DLD1 (cell line): ENCODE measurements around the gene CXCL1.

Experiments
- in situ Hi-C: cut with HindIII; loops from 2 replicates; pipeline ENCODE4 v1.10.0; 2017; ENCODE audit warnings: low sequenced_read_pairs

The CXCL1 gene

DNA sequence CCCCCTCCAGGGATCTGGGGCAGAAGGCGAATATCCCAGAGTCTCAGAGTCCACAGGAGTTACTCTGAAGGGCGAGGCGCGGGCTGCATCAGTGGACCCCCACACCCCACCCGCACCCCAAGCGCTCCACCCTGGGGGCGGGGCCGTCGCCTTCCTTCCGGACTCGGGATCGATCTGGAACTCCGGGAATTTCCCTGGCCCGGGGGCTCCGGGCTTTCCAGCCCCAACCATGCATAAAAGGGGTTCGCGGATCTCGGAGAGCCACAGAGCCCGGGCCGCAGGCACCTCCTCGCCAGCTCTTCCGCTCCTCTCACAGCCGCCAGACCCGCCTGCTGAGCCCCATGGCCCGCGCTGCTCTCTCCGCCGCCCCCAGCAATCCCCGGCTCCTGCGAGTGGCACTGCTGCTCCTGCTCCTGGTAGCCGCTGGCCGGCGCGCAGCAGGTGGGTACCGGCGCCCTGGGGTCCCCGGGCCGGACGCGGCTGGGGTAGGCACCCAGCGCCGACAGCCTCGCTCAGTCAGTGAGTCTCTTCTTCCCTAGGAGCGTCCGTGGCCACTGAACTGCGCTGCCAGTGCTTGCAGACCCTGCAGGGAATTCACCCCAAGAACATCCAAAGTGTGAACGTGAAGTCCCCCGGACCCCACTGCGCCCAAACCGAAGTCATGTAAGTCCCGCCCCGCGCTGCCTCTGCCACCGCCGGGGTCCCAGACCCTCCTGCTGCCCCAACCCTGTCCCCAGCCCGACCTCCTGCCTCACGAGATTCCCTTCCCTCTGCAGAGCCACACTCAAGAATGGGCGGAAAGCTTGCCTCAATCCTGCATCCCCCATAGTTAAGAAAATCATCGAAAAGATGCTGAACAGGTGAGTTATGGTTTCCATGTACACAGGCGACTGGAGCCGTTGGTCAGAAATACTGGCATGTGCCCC is at the start of gene CXCL1:
TSS of gene CXCL1 (plus strand) at position 264 of the 926 bp plus-strand sequence. CDS start at position 342, 78 bp downstream.
- in situ Hi-C loops: loop anchor here (10.0 kb wide), 1 partner anchor 205 kb away; no protein-coding TSS in a partner anchor

DNA sequence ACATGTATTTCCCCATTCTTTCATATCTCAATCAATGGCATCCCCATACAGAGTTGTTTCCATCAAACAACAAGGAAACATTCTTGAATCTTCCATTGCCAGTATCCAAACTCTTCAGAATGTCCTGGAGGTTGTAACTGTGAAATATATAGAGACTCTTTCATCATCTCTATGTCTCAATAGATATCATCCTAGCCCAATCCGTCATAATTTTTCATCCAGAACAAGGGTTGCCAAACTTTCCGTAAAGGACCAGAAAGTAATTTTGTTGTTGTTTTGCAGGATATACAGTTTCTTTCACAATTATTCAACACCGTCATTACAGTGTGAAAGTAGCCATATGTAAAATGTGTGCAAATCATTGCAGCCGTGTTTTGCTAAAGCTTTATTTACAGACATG is 47.9 kb upstream of the CXCL1 start:
- in situ Hi-C loops: no loop called here

DNA sequence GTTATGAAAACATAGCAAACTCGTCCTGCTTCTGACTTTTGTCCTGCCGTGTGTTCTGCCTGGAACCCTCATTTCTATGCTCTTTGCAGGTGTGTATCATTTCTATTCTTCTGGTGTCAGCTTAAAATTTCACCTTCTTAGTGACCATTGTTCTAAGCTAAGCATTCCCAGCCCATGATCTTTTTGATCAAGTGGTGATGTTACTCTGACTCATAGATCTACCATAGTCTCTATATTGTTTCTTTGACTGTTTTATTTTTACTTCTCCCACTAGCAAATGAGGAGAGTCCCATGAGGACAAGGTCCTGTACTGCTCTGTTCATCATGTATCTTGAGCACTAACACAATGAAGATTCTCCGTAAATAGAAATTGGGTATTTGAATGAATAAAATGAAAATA is 46.8 kb upstream of the CXCL1 start:
- in situ Hi-C loops: no loop called here

DNA sequence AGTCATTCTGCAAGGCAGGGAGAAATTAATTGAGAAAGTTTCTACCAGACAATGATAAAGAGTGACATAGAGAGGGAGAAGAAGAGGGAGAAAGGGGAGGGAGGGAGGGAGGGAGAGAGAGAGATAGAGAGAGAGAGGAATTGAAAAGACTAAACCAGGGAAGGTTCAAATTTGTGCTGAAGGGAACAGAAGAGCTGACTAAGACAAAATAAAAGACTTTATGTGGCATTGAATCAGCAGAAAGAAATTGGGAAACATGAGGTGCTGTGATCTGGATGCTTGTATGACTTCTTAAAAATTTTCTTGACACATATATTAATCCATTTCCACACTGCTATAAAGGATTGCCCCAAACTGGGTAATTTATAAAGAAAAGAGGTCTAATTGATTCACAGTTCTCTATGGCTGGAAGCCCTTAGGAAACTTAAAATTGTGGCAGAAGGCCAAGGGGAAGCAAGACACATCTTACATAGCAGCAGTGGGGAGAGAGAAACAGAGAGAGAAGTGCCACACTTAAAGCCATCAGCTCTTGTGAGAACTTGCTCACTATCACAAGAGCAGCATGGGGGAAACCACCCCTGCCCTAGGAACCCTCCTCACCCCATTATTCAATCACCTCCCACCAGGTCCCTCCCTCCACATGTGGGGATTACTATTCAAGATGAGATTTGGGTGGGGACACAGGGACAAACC is 46.2 kb upstream of the CXCL1 start:
- in situ Hi-C loops: no loop called here

DNA sequence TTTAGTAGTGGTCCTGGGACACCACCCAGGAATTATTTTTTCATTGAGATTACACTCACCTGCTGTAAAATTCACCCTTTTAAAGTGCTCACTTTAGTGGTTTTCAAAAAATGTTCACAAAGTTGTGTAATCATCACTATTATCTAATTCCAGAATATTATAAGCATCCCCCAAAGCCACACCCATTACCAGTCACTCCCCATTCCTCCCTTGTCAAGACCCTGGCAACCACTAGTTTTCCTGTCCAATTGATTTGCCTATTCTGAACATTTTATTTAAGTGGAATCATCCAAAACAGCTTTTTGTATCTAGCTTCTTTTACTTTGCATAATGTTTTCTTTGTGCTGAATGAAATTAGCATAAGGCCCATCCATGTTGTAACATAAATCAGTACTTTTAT is 45.4 kb upstream of the CXCL1 start:
- in situ Hi-C loops: no loop called here

DNA sequence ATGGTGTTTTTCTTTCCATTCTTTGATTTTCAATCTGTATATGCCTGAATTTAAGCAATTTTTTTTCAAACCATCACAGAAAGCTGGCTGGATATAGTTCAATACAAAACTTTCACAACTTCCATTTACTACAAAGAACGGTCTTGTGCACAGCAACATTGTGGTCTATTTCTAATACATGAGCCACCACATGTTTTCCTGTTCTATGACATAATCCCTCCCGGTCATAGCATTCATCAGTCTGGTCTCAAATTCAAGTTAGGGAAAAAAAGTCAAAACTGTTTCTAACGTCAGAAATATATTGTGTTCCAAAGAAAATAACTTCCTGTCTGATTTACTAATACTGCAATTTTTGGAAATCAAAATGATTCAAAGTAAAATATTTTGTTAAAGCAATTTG is 40.2 kb upstream of the CXCL1 start:
- in situ Hi-C loops: no loop called here

DNA sequence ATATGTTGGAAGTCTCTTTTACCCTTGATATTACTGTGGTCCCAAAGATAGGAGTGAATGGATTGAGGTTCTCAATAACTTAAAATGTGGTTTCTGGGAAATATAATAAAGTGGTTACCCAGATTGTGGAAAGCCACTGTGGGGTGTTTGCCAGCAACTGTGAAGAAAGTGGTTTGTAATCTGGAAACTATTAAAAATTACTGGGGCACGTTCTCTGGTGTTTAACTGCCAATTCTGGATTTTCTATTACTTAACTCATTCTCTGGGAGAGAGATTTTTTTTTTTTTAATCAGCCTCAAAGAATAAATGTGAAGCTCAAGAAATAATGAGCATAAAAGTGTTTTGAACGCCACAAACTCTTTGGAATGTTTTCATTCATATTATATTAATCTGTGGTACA is 37.6 kb upstream of the CXCL1 start:
- in situ Hi-C loops: no loop called here

DNA sequence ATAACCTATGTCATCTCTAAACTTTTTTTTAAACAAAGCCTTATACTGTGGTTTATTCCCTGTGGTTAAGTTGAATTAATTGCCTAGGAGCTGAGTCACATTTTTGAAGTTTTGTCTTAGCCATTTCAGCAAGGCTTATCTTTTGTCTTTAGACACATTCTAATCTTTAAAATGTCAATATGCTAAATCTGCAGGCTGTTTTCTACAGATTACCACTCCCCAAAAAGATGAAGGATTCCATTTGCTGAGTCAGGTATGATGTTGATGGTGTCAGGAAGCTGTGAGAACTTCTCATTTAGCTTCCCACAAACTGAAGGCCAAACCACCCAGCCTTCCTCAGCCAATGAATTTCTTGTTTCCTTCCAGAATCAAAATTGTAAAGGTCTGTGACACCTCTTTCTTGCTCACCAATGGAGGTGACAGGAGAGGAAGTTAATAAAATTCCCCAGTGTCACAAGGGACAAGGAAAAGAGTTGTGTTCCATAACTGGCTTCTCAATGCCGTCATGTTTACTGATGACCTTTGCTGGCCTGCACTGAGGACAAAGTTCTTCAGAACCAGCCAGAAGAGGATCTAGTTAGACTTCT is 36.4 kb upstream of the CXCL1 start:
- in situ Hi-C loops: no loop called here

DNA sequence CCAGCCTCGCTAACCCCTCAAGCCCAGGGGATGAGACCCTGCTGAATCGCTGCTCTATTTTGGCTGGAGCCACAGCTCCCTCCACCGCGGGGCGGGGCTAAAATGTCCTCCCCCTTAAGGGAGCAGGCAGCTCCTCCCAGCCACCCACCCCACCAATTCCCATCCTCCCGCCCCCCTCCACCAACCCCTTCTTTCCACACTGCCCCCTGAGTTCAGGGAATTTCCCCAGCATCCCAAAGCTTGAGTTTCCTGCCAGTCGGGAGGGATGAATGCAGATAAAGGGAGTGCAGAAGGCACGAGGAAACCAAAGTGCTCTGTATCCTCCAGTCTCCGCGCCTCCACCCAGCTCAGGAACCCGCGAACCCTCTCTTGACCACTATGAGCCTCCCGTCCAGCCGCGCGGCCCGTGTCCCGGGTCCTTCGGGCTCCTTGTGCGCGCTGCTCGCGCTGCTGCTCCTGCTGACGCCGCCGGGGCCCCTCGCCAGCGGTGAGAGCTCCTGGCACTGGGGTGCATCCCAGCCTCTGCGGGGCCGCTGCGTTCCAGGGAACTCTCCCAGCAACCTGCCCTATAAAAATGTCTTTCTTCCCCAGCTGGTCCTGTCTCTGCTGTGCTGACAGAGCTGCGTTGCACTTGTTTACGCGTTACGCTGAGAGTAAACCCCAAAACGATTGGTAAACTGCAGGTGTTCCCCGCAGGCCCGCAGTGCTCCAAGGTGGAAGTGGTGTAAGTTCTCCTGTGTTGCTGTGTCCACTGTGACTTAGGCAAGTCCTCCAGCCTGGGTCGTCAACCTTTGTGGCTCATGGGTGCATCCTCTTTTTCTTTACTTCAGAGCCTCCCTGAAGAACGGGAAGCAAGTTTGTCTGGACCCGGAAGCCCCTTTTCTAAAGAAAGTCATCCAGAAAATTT is 32.6 kb upstream of the CXCL1 start, which contains the start of gene CXCL6:
TSS of gene CXCL6 (plus strand) at position 306 of the 907 bp plus-strand sequence. CDS start at position 379, 73 bp downstream.
- in situ Hi-C loops: no loop called here

DNA sequence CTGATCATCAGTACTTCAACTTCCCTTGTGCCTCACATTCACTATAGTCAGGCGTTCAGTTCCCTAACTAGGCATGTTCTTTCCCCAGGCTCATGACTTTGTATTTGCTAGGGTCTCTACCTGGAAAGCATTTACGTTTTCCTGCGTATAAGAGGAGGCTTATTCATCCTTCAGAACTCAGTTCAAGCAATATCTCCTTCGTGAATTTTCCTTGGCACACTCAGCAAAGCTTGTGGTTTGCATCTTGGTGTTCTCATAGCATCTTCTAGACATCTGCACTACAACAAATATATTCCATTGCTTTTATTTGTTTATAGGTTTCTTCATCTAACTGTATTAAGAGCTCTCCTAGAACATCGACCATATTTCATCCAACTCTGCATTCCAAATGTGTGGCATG is 30.1 kb upstream of the CXCL1 start:
- in situ Hi-C loops: no loop called here

DNA sequence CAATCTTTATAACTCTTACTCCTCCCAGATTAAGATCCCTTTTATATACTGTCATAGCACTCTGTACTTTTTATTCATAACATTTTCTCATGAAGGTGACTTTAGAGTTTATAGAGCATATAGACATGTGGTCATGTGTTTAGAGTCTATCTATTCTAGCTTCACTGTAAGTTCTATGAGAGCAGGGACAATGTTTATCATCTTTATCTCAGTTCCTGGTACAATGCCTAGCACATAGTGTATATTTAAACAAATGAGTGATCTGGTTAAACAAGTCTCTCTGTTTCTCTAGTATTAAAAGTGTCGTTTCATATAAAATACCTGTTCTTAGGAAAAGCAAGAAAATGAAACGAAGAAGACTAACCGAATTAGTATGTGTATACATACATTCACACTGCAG is 29.5 kb upstream of the CXCL1 start:
- in situ Hi-C loops: no loop called here

DNA sequence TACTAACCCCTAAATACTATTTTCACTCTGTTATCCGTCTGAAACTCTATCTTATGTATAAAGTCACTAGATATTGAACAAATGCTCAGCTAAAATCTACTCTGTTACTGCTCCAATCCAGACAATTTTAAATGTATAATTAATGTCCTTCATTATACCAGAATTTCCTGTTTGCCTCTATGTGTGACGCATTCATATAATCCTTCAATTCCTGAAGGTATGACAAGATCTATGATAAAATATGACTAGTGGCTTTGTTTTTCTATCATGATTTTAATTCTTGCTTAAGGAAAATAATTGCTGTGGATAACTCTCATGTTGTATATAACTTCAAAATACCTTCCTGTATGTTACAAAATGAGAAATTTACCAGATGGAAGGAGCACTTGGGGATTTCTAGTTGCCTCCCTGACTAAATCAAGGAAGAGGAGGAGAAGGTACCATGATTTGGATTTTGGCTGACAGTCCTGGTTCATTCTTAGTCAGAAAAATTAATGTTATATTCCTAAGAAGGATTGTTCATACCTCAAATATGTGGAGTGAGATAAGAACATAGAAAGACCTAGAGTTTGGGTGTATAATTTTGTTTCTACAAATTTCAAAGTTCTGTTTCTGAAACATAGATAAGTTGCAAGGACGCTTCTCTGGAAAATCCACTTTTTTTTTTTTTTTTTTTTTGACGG is 27.8 kb upstream of the CXCL1 start:
- in situ Hi-C loops: no loop called here

DNA sequence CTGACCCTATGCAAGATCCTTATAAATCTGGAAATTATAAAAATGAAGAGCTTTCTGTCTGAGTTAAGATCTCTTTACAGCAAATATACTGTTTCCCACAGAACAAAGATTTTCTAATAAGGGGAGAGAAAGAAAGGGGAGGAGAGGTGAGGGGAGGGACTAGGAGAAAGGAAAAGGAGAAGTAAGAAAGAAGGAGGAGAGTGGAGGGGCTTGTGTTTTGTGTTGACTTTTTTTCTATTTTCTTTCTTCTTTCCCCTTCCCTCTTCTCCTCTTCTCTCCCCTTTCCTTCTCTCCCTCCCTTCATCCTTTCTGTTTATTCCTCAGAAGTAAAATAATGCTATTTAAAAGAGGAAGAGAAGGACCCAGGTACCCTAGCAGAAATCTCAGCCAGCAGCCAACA is 26.5 kb upstream of the CXCL1 start:
- in situ Hi-C loops: no loop called here

DNA sequence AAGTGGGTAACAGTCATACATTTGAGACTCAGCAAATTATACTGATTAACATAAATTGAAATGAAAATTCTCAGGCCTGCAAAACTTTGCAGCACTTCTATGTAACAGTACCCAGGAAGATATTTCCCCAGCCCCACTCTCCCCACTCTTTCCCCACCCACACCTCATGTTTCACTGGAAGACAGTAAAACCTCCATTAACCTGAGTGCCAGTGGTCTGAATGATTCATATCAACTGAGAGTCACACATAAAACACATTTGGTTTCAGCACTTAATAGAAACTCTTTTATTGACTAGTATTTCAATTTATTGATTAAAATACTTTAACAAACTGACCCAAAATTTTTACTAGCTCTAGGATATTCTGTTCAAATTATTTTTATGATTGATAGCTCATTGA is 25.8 kb upstream of the CXCL1 start:
- in situ Hi-C loops: no loop called here

DNA sequence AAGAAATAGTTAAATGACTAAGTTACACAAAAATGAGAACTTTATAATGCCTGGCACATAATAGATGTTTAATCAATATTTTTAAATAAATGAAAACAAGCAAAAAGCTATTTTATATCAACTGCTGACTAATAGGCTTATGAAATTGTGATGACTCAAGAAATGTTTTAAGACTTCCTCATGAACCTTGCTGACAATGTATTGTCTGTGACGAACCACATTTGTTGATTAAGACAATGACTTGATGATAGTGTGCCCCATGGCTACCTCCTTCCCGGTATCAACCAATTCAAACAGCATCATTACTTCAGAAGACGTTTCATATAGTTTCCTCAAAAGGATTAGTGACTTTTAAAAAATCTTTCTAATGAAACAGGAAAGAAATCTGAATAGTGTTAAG is 24.8 kb upstream of the CXCL1 start:
- in situ Hi-C loops: no loop called here

DNA sequence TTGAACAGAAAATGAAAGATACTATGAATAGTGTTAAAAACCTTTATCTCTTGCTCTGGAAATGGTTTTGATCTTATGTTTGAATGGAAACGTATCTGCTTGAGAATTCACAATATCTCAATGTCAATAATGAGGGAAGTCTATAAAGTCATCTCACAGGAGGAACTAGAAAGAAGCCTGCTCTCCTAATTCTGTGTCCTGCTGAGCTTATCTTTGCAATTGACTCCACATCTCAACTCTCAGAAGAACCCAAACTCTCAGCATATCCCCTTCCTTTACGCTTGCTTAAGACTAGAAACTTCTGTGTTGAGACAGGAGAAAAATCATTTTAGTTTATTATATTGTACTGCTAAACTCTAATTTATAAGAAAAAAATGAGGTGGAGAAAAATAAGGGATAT is 24.4 kb upstream of the CXCL1 start:
- in situ Hi-C loops: no loop called here

DNA sequence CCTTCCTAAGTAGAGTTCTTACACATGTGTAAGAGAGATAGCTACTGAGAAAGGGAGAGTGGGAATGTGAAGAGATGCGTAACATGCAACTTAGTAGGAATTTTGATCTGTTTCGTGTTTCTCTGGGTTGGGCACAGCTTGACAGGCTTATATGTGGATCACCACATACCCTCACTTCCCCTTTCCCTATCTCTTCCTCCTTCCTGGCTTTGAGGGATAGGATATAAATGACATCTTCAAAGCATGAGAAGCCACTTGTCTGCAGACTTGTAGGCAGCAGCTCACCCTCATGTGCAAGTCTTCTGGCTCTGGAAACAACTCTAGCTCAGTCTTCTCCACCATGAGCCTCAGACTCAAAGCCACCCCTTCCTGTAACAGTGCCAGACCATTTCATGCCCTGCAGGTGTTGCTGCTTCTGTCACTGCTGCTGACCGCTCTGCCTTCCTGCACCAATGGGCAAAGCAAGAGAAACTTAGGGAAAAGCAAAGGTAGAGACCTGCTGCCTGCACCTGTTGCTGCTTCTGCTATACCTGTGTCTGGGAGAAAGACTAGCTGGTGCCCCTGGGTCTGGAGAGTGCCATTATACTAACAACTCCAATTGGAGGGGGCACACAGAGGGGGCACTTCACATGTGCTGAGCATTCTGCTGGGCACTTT is 21.5 kb upstream of the CXCL1 start:
- in situ Hi-C loops: no loop called here

DNA sequence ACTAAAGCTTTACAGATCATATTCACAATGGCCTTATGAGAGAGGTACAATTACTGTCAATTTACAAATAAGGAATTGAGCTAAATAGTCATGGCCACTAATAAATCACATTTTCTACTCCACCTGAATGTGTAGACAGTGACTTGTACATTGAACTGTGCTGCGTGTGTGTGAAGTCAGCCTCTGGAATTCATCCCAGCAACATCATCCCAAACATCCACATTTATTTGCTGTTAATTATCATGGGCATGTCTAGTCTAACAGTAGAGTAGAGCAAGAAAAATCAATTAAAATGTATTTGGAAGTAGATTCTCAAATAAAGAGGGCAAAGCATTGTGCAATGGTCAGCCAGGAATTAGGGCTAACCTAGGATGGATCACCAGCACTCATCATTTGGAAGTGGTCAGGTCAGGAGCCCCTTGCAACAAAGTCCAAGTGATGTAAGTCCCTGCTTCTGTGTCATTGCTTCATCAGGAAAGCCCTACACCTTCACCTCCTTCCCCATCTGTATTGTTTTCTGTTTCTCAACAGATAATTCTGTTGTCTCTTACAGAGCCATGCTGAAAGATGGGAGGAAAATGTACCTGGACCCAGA is 20.9 kb upstream of the CXCL1 start:
- in situ Hi-C loops: no loop called here
